Stimulated activated CD4-positive, alpha-beta T cell treated with anti-CD3 and anti-CD28 coated beads, Interleukin-2, amount 100 ng/mL, for 4 hours (primary cell): ENCODE results near the gene VAPA.

Experiments
- DNase-seq: peaks from one replicate; pipeline ENCODE4 v3.0.0-alpha.2; 2020; ENCODE audit warnings: low read depth

The VAPA gene

GRCh38 chr18:10003281-10003680 is 89.5 kb downstream of the VAPA start:
- no peak for DNase-seq

GRCh38 chr18:10003866-10004265 is 90.0 kb downstream of the VAPA start:
- DNase-seq: no peak

GRCh38 chr18:10006311-10006893 is 92.6 kb downstream of the VAPA start:
- DNase-seq: no peak

GRCh38 chr18:10008006-10008647 is 94.3 kb downstream of the VAPA start:
- no peak for DNase-seq
